ENCODE results near the gene DPP6. TPM values are rescaled to one million over a fixed set of nuclear protein-coding genes. Genes with fewer than 3 reads are reported as not detected.

The DPP6 gene
- polyA plus RNA-seq, 2 of the 4 experiments (the other 2 are of a cell fraction), result not detected

GRCh38 chr7:154424350-154424749 lies 372.2 kb downstream of the DPP6 start:
- ATAC-seq, result no peak
- POLR2A ChIA-PET, result no interaction called here
- no peak overlapping the region for H3K4me2 ChIP-seq
- WGBS (ENCODE audit: missing lambda C conversion rate), result 27% methylated on average over 8 of the region's 8 CpGs
- no peak overlapping the region for H3K27ac ChIP-seq
- no peak for TF ChIP-seq CEBPB (IDR thresholded peaks at IDR 0.05)
- TF ChIP-seq, protein P1, sequence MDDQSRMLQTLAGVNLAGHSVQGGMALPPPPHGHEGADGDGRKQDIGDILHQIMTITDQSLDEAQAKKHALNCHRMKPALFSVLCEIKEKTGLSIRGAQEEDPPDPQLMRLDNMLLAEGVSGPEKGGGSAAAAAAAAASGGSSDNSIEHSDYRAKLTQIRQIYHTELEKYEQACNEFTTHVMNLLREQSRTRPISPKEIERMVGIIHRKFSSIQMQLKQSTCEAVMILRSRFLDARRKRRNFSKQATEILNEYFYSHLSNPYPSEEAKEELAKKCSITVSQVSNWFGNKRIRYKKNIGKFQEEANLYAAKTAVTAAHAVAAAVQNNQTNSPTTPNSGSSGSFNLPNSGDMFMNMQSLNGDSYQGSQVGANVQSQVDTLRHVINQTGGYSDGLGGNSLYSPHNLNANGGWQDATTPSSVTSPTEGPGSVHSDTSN (IDR thresholded peaks at IDR 0.05), result no peak
- TF ChIP-seq, protein P2, sequence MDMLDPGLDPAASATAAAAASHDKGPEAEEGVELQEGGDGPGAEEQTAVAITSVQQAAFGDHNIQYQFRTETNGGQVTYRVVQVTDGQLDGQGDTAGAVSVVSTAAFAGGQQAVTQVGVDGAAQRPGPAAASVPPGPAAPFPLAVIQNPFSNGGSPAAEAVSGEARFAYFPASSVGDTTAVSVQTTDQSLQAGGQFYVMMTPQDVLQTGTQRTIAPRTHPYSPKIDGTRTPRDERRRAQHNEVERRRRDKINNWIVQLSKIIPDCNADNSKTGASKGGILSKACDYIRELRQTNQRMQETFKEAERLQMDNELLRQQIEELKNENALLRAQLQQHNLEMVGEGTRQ (IDR thresholded peaks at IDR 0.05), result no peak
- TF ChIP-seq JUN (IDR thresholded peaks at IDR 0.05), result no peak
- TF ChIP-seq, protein P3, sequence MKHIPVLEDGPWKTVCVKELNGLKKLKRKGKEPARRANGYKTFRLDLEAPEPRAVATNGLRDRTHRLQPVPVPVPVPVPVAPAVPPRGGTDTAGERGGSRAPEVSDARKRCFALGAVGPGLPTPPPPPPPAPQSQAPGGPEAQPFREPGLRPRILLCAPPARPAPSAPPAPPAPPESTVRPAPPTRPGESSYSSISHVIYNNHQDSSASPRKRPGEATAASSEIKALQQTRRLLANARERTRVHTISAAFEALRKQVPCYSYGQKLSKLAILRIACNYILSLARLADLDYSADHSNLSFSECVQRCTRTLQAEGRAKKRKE (CRISPR knock-in tag; IDR thresholded peaks at IDR 0.05; ENCODE audit: low read depth), result no peak
- no peak for TF ChIP-seq POLR2A (IDR thresholded peaks at IDR 0.05; ENCODE audit: low read length)
- H3K4me1 ChIP-seq, result no peaks in the 10 kb centered on the region
- no peak for DNase-seq (ENCODE audit: low read depth in 1 of 2, low spot score in 1 of 2)
- no peaks in the 10 kb centered on the region for H3K9me3 ChIP-seq
- no peak for FAIRE-seq
- no peak overlapping the region for H3K4me3 ChIP-seq
- CTCF ChIA-PET, result no interaction called here

DNA sequence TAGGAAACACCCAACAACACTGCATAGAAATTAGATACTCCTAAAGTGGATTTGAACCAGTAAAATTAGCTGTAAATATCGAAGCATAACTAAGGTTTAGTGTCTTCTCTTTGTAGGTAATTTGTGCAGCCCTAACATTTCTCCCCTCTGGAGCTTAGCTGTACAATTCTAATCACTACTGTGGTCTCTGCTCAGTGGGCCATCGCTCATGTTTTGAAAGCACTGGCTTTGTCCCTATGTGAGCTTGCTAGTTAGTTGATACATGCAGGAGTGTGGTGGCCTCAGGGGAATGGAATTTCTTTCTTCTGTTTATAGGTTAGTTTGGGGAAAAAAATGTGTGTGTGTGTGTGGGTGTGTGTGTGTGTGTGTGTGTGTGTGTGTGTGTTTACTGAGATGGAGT lies 373.1 kb downstream of the DPP6 start:
- ChIA-PET POLR2A (no interaction called here), CTCF (interaction anchor here (0.6 kb wide), 1 partner anchor 1917 kb away, joined by 3 read pairs; no protein-coding TSS in a partner anchor)
- WGBS (ENCODE audit: missing lambda C conversion rate), result 0% methylated on average over 2 of the region's 2 CpGs
- no peaks in the 10 kb centered on the region for H3K9me3 ChIP-seq
- DNase-seq (ENCODE audit: low read depth in 1 of 2, low spot score in 1 of 2), result no peak
- ATAC-seq, result no peak
- no peak overlapping the region for H3K4me3 ChIP-seq
- FAIRE-seq, result no peak
- TF ChIP-seq HDAC2 (IDR thresholded peaks at IDR 0.05) (no peak), MAFK (IDR thresholded peaks at IDR 0.05; ENCODE audit: partially characterized antibody) (no peak), E2F6 (IDR thresholded peaks at IDR 0.05; ENCODE audit: borderline replicate concordance, low read depth) (no peak), NPAS2 (CRISPR knock-in tag; IDR thresholded peaks at IDR 0.05; ENCODE audit: borderline replicate concordance) (no peak), SMC3 (IDR thresholded peaks at IDR 0.05) (no peak), HOXB13 (CRISPR knock-in tag; IDR thresholded peaks at IDR 0.05; ENCODE audit: low read depth) (no peak), JUNB (IDR thresholded peaks at IDR 0.05) (no peak)
- no peak overlapping the region for H3K27ac ChIP-seq
- no peaks in the 10 kb centered on the region for H3K4me1 ChIP-seq
- no peak overlapping the region for H3K4me2 ChIP-seq

GRCh38 chr7:154426778-154427177 lies 374.6 kb downstream of the DPP6 start:
- H3K4me3 ChIP-seq, result no peak overlapping the region
- ChIA-PET CTCF (no interaction called here), POLR2A (no interaction called here)
- no peak for TF ChIP-seq REST (IDR thresholded peaks at IDR 0.05)
- no peak for TF ChIP-seq SMC3 (IDR thresholded peaks at IDR 0.05)
- no peak for TF ChIP-seq NR3C1 (IDR thresholded peaks at IDR 0.05)
- no peaks in the 10 kb centered on the region for H3K9me3 ChIP-seq
- no peaks in the 10 kb centered on the region for H3K4me1 ChIP-seq
- DNase-seq (ENCODE audit: low read depth in 1 of 2, low spot score in 1 of 2) (no peak), ATAC-seq (no peak), FAIRE-seq (no peak)
- no peak overlapping the region for H3K4me2 ChIP-seq
- 3% methylated on average over 3 of the region's 3 CpGs for WGBS (ENCODE audit: missing lambda C conversion rate)
- no peak overlapping the region for H3K27ac ChIP-seq
